ENCODE data around the gene MAN1B1. TPM values are rescaled to one million over a fixed set of nuclear protein-coding genes. Genes with fewer than 3 reads are reported as not detected.

The MAN1B1 gene
- total RNA-seq, 2 donors from 2014 or later: 67.4 to 107 TPM

DNA sequence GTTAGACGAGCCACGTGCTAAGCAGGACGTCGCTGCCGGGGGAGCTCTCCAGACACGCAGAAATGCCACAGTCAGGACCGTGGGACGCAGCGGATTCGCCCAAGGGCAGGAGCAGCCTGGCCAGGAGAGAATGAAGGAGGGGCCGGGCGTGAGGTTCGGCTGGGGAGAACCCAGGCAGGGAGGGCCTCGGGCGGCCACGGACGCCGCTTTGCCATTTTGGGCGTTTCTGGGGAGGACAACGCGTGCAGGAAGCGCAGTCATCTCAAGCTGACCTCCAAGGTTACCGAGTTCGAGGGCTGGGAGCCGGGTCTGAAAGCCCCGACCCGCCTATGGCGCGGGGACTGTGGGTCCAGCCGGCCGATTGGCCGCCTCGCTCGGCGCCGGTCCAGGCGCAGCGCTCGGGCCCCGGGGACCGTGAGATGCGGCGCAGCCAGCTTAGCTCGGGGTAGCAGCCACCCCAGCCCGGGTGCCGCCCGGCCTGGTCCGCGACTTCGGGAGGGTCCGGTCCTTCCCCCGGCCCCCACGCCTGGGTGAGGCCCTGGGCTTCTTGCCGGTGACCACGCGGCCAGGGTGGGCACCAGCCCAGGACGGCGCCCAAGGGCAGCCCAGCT is 760 bp upstream of the MAN1B1 start:
- peak overlapping the region; percentile 81 to 89 for H3K4me3 ChIP-seq
- no peak for DNase-seq (ENCODE audit: low spot score)
- intact Hi-C loops (cut with DNase I): no loop called here
- no peak for TF ChIP-seq POLR2AphosphoS5 (IDR thresholded peaks at IDR 0.05)
- TF ChIP-seq CTCF (IDR thresholded peaks at IDR 0.05): no peak
- TF ChIP-seq POLR2A (IDR thresholded peaks at IDR 0.05): no peak
- H3K27me3 ChIP-seq (replicated peaks; ENCODE audit: insufficient read depth): no peaks in the 10 kb centered on the region
- WGBS: under 1% methylated on average over 41 of the region's 58 CpGs
- no peaks in the 10 kb centered on the region for H3K36me3 ChIP-seq
- H3K4me1 ChIP-seq (replicated peaks): peaks cover 8% of the 10 kb centered on the region
- peak overlapping the region; percentile 91 to 92 for H3K27ac ChIP-seq
- H3K9me3 ChIP-seq: no peaks in the 10 kb centered on the region

- intact Hi-C loops (cut with DNase I): no loop called here
- no peak for DNase-seq (ENCODE audit: low spot score)
- WGBS: 7% methylated on average over 22 of the region's 22 CpGs
Observed at GRCh38 chr9:137087409-137087925, 682 bp downstream of the MAN1B1 start.

GRCh38 chr9:137088121-137088520 is 1.3 kb downstream of the MAN1B1 start:
- H3K4me1 ChIP-seq (replicated peaks): peaks cover 8% of the 10 kb centered on the region
- H3K4me3 ChIP-seq: no peak overlapping the region
- no peaks in the 10 kb centered on the region for H3K9me3 ChIP-seq
- H3K36me3 ChIP-seq: no peaks in the 10 kb centered on the region
- H3K27ac ChIP-seq: no peak overlapping the region
- intact Hi-C loops (cut with DNase I): no loop called here
- H3K27me3 ChIP-seq (replicated peaks; ENCODE audit: insufficient read depth): no peaks in the 10 kb centered on the region
- 83% methylated on average over 5 of the region's 5 CpGs for WGBS
- no peak for TF ChIP-seq CTCF (IDR thresholded peaks at IDR 0.05)
- TF ChIP-seq POLR2A (IDR thresholded peaks at IDR 0.05): no peak
- TF ChIP-seq POLR2AphosphoS5 (IDR thresholded peaks at IDR 0.05): no peak
- DNase-seq (ENCODE audit: low spot score): no peak

More at GRCh38 chr9:137087409-137087925, 682 bp downstream of the MAN1B1 start:
- no peak for TF ChIP-seq POLR2A (IDR thresholded peaks at IDR 0.05)
- no peak for TF ChIP-seq POLR2AphosphoS5 (IDR thresholded peaks at IDR 0.05)
- TF ChIP-seq CTCF (IDR thresholded peaks at IDR 0.05): no peak
- Histone ChIP-seq H3K27ac (peak overlapping the region; percentile 91 to 92), H3K36me3 (no peaks in the 10 kb centered on the region), H3K27me3 (replicated peaks; ENCODE audit: insufficient read depth) (no peaks in the 10 kb centered on the region), H3K4me3 (peak overlapping the region; percentile 81 to 89), H3K4me1 (replicated peaks) (peaks cover 8% of the 10 kb centered on the region), H3K9me3 (no peaks in the 10 kb centered on the region)

DNA sequence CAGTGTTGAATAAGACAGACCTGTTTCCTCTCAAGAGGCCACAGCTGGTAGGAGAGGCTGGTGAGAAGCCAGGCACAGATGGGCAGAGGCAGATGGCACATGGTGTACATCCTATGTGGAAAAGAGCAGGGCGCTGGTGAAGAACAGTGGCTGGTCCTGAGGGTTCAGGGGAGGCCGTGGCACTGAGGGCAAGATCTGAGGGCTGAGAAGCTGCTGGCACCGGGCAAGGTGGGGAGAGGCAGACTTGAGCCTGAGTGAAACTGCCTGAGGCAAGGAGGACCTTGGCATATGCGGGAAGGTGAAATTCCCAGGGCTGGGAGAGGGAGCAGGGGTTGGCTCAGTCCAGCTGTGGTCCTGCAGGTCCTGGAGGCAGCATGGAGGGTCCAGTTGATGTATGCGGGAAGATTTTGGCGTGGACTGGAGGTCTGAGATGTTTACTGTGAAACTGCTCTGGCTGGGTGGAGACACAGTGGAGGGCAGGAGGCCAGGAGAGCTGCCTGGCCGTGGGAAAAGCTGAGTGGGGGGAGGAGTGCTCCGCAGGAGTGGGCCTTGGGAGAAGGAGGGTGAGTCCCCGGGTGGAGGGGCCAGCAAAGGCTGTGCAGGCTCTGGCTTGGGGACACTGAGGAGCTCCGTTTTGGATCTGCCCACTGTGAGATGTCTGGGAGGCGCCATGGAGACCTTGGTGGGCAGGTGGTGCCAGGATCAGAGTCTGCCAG is 2.6 kb downstream of the MAN1B1 start:
- intact Hi-C loops (cut with DNase I): no loop called here
- Histone ChIP-seq H3K27me3 (replicated peaks; ENCODE audit: insufficient read depth) (no peaks in the 10 kb centered on the region), H3K36me3 (no peaks in the 10 kb centered on the region), H3K27ac (no peak overlapping the region), H3K4me1 (replicated peaks) (peaks cover 8% of the 10 kb centered on the region), H3K9me3 (no peaks in the 10 kb centered on the region), H3K4me3 (no peak overlapping the region)
- DNase-seq (ENCODE audit: low spot score): no peak
- 71% methylated on average over 11 of the region's 11 CpGs for WGBS
- no peak for TF ChIP-seq CTCF (IDR thresholded peaks at IDR 0.05)
- TF ChIP-seq POLR2AphosphoS5 (IDR thresholded peaks at IDR 0.05): no peak
- TF ChIP-seq POLR2A (IDR thresholded peaks at IDR 0.05): no peak

Measured in prostate gland (tissue), 2 donors.